Retinal pigment epithelial cell (primary cell): ENCODE measurements around the gene ITPK1.

Experiments
- DNase-seq: peaks from one replicate; pipeline ENCODE4 v3.0.0-alpha.2; 2010; ENCODE audit warnings: low read depth
- H3K4me3 ChIP-seq: 2 replicates; pipeline ENCODE4 v1.5.1; 2011; ENCODE audit warnings: mild to moderate bottlenecking, low read length, control low read depth, moderate library complexity
- CTCF ChIP-seq: conservative IDR thresholded peaks from 2 replicates; pipeline ENCODE4 v1.5.1; 2011; ENCODE audit warnings: low read depth, low read length, control low read depth, inconsistent platforms

The ITPK1 gene

GRCh38 chr14:92959189-92959531 is 156.6 kb downstream of the ITPK1 start:
- no peak for DNase-seq
- H3K4me3 ChIP-seq = no peak overlapping the region
- no peak for TF ChIP-seq CTCF

- TF ChIP-seq CTCF = no peak
- H3K4me3 ChIP-seq = no peak overlapping the region
Measured at GRCh38 chr14:92958373-92959188, 157.1 kb downstream of the ITPK1 start.

GRCh38 chr14:92956961-92957360 is 158.8 kb downstream of the ITPK1 start:
- no peak for DNase-seq
- H3K4me3 ChIP-seq = no peak overlapping the region
- no peak for TF ChIP-seq CTCF

More at GRCh38 chr14:92958373-92959188, 157.1 kb downstream of the ITPK1 start:
- DNase-seq = no peak

DNA sequence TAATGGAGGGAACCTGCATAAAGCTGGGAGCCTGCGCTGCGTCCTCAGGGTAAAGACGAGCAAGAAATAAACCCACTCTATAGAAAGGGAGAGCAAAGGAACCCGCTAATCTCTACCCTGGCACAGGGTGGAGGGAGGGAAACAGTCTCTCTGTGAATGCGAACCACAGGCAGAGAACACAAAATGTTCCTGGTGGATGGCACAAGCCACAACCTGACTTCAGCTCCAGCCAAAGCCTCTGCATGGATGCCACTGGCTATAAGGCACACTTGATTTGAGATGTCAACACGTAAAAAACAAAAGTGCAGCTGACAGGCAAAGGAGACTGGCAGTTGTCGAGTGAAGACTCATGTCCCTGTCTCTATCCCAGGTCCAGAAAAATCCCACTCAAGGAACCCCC is 160.3 kb downstream of the ITPK1 start:
- no peak overlapping the region for H3K4me3 ChIP-seq
- TF ChIP-seq CTCF = no peak
- DNase-seq = no peak

GRCh38 chr14:92954933-92955332 is 160.8 kb downstream of the ITPK1 start:
- TF ChIP-seq CTCF = no peak

DNA sequence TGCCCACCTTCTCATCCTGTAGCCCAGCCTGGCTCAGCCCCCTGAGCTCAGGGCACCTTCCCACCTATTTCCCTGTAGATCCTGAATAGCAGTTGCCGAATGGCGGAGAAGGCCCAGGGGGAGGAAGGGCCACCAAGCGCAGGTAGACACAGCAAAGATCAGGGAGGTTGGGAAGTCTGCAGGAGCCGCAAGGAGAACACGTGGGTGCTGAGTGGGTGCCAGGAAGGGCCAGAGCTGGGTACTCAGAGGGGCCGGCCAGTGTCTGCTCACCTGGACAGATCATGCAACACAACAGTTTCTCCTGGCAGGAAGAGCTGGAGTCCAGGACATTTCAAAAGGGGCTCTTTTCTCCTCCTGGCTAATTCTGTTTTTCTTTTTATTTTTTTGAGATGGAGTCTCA is 162.2 kb downstream of the ITPK1 start:
- no peak for DNase-seq
- H3K4me3 ChIP-seq = no peak overlapping the region
- TF ChIP-seq CTCF = no peak

More at GRCh38 chr14:92954933-92955332, 160.8 kb downstream of the ITPK1 start:
- H3K4me3 ChIP-seq = no peak overlapping the region
- no peak for DNase-seq
